HUES48 (cell line): ENCODE data around the gene RAB11FIP2.

Experiments
- H3K27ac ChIP-seq: one replicate; pipeline ENCODE4 v1.7.0; 2013; ENCODE audit warnings: low read depth, low read length, inconsistent platforms
- H3K27me3 ChIP-seq: 2 replicates; pipeline ENCODE4 v1.6.1; 2013; ENCODE audit warnings: mild to moderate bottlenecking, low read length; ENCODE audit not compliant: control insufficient read depth, insufficient read depth
- H3K36me3 ChIP-seq: 2 replicates; pipeline ENCODE4 v1.6.1; 2013; ENCODE audit warnings: low read length; ENCODE audit not compliant: control insufficient read depth, insufficient read depth
- H3K4me1 ChIP-seq: 2 replicates; pipeline ENCODE4 v1.6.1; 2013; ENCODE audit warnings: mild to moderate bottlenecking, low read length; ENCODE audit not compliant: control insufficient read depth, insufficient read depth
- H3K4me3 ChIP-seq: 2 replicates; pipeline ENCODE4 v1.5.1; 2013; ENCODE audit warnings: mild to moderate bottlenecking, low read depth, low read length
- H3K9ac ChIP-seq: 2 replicates; pipeline ENCODE4 v1.6.1; 2013; ENCODE audit warnings: mild to moderate bottlenecking, low read depth, low read length, moderate library complexity
- H3K9me3 ChIP-seq: 2 replicates; pipeline ENCODE4 v1.6.1; 2013; ENCODE audit warnings: low read length; ENCODE audit not compliant: control insufficient read depth, insufficient read depth

Gene RAB11FIP2

DNA sequence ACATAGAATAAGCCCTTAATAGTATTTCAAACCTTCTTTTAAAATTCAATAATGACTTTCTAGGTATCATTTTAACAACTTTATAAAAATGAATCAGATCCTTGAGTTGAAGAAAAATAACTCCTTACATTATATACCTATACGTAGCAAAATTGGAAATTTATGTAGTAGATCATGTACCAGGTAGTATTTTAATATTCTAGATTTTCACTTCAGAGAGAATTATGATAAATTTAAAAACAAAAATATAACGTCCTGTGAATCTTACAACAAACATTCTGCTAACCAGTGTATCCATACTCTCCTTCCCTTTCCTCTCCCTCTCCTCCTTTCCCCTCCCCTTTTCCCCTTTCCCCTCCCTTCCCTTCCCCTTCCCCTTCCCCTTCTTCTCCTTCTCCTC is 6.1 kb upstream of the RAB11FIP2 start:
- no peak overlapping the region for H3K9ac ChIP-seq
- no peaks in the 10 kb centered on the region for H3K27me3 ChIP-seq
- H3K9me3 ChIP-seq = no peaks in the 10 kb centered on the region
- no peak overlapping the region for H3K27ac ChIP-seq
- peaks cover 13% of the 10 kb centered on the region for H3K4me1 ChIP-seq
- H3K4me3 ChIP-seq = no peak overlapping the region
- H3K36me3 ChIP-seq = no peaks in the 10 kb centered on the region

- H3K9ac ChIP-seq = no peak overlapping the region
Measured at GRCh38 chr10:118047880-118048279, 1.1 kb upstream of the RAB11FIP2 start.

DNA sequence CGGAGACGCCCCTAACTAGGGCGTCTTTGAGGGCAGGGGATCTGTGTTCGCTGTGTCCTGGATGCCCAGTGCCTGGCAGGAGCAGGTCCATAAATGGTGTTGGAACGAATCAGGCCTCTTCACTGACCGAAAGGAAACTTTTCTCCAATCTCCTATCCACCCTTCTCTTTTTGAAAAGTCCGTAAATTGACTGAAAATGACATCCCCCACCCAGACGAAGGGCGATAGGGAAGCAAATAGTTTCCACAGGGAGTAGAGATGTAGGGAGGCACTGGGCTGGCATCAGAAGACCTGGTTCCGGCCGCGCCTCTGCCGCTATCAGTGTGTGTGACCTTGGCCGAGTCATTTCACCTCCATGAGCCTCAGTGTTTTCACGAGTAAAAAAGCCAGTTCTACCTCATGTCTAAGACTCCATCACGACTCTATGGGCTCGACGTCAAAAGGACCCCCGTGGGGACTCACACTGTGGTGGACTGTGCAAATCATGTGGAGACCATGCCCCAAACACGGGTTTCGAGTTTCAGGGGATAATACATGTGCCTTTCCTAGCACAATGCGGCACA is 497 bp upstream of the RAB11FIP2 start:
- peaks cover 20% of the 10 kb centered on the region for H3K4me1 ChIP-seq
- no peaks in the 10 kb centered on the region for H3K9me3 ChIP-seq
- H3K27ac ChIP-seq = peak overlapping the region; percentile 92
- H3K4me3 ChIP-seq = peak overlapping the region; percentile 87
- no peaks in the 10 kb centered on the region for H3K36me3 ChIP-seq
- peak overlapping the region; percentile 82 for H3K9ac ChIP-seq
- H3K27me3 ChIP-seq = no peaks in the 10 kb centered on the region

More at GRCh38 chr10:118047880-118048279, 1.1 kb upstream of the RAB11FIP2 start:
- Histone ChIP-seq H3K36me3 (no peaks in the 10 kb centered on the region), H3K27ac (no peak overlapping the region), H3K9me3 (no peaks in the 10 kb centered on the region), H3K4me1 (peaks cover 16% of the 10 kb centered on the region), H3K27me3 (no peaks in the 10 kb centered on the region), H3K4me3 (no peak overlapping the region)

DNA sequence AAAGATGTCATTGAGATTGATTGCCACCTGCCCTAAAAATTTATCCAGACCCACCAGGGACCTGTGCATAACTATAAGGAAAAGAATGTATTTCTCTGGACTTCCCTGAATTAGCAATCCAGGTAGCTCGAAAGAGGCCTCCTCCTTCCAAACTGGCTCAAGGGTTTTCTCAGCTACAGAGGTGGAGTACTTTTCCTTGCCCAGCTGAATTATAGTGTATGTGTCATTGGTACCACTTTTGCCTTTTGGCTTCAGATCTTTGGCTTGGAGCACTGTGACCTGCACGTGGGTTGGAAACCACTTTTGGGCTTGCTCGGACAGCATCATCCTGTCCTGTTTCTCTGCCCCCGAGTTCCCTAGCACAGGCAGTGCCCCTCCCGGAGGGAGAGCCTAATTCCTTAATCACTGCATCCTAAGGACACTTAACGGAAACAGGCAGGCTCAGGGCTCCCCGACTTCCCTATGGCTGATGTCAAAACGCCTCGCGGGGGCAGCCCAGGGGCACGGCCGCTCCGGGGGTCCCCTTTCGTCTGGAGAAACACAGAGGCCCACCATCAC is 825 bp downstream of the RAB11FIP2 start:
- H3K4me1 ChIP-seq = peaks cover 22% of the 10 kb centered on the region

DNA sequence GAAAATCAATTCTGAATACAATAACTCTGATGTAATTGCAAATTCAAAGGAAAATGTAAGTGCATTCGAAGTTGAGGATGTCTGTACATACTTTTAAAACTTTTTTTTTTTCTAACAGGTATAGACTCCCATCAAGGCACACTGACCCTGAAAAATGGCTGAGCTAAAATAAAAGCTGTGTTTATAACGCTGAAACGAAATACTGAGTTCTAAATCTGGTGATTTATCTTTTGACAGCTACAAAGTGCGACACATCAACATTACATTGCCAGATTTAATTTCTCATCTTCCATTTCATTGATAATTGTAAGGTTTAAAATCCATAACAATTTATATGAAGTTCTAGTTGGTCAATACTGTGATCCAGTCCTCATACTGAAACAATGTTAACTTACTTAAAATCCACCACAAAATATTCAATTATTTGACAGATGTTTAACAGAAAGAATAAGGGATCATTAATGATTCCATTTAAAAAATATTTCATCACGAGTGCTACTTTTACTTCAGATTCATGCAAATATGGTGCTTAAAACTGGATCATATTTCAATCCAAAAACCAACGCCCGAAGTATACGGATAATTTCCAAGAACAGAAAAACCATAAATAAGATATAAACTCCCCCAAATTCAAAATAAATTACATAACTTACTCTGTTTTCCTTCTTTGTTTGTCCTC is 1.4 kb downstream of the RAB11FIP2 start:
- Histone ChIP-seq H3K27me3 (no peaks in the 10 kb centered on the region), H3K4me1 (peaks cover 22% of the 10 kb centered on the region), H3K9ac (peak overlapping the region; percentile 82; the same call in 1 of the 2 replicates), H3K36me3 (no peaks in the 10 kb centered on the region), H3K27ac (peak overlapping the region; percentile 92), H3K4me3 (peak overlapping the region; percentile 87), H3K9me3 (no peaks in the 10 kb centered on the region)

More for the DNA sequence above, 825 bp downstream of the RAB11FIP2 start:
- no peaks in the 10 kb centered on the region for H3K9me3 ChIP-seq
- H3K9ac ChIP-seq = peak overlapping the region; percentile 82
- peak overlapping the region; percentile 92 for H3K27ac ChIP-seq
- H3K4me3 ChIP-seq = peak overlapping the region; percentile 87
- no peaks in the 10 kb centered on the region for H3K36me3 ChIP-seq
- no peaks in the 10 kb centered on the region for H3K27me3 ChIP-seq

DNA sequence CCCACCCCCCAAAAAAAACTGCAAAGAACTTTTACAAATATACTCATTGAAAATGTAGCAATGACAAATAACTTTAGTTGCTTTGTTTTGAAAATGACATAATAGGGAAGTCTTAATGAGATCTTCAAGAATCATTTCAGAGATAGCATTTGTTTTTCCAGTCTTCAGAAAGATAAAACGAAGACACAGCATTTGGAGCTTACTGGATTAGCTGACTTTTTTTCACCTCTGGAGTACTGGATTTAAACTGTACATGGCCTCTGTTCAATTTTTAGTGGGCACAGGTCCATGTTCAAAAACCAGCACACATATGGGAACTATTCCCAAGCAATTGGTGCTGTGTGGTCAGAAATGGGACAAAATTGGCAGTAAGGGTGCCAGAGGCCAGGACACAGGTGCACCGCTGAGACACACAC is 3.9 kb downstream of the RAB11FIP2 start:
- no peak overlapping the region for H3K27ac ChIP-seq
- H3K4me3 ChIP-seq = no peak overlapping the region

GRCh38 chr10:118042336-118042735 is 4.4 kb downstream of the RAB11FIP2 start:
- peaks cover 22% of the 10 kb centered on the region for H3K4me1 ChIP-seq
- no peaks in the 10 kb centered on the region for H3K36me3 ChIP-seq
- no peak overlapping the region for H3K27ac ChIP-seq
- H3K27me3 ChIP-seq = no peaks in the 10 kb centered on the region
- H3K9ac ChIP-seq = no peak overlapping the region
- H3K4me3 ChIP-seq = no peak overlapping the region
- H3K9me3 ChIP-seq = no peaks in the 10 kb centered on the region

More for the DNA sequence above, 3.9 kb downstream of the RAB11FIP2 start:
- no peaks in the 10 kb centered on the region for H3K27me3 ChIP-seq
- no peak overlapping the region for H3K9ac ChIP-seq
- H3K9me3 ChIP-seq = no peaks in the 10 kb centered on the region
- H3K4me1 ChIP-seq = peaks cover 22% of the 10 kb centered on the region
- no peaks in the 10 kb centered on the region for H3K36me3 ChIP-seq

DNA sequence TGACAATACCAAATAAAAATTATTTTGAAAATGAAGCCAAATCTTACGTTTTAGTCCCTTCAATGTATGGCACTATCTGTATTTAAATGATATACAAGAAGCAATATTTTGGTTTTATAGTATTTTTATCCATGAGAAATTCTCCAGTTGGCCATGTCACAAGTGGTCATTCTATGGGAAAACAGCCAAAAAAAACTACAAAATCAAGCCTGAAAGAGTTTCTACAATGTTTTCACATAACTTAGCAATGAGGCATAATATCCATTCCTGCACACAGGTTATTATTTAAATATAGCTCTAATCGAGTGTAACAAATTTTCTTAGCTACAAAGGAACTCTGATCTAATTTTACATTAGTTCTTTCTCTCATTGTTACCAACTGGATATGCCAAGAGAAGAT is 5.4 kb downstream of the RAB11FIP2 start:
- Histone ChIP-seq H3K4me3 (no peak overlapping the region), H3K9ac (no peak overlapping the region), H3K27ac (no peak overlapping the region), H3K36me3 (no peaks in the 10 kb centered on the region), H3K9me3 (no peaks in the 10 kb centered on the region), H3K4me1 (peaks cover 23% of the 10 kb centered on the region), H3K27me3 (no peaks in the 10 kb centered on the region)

DNA sequence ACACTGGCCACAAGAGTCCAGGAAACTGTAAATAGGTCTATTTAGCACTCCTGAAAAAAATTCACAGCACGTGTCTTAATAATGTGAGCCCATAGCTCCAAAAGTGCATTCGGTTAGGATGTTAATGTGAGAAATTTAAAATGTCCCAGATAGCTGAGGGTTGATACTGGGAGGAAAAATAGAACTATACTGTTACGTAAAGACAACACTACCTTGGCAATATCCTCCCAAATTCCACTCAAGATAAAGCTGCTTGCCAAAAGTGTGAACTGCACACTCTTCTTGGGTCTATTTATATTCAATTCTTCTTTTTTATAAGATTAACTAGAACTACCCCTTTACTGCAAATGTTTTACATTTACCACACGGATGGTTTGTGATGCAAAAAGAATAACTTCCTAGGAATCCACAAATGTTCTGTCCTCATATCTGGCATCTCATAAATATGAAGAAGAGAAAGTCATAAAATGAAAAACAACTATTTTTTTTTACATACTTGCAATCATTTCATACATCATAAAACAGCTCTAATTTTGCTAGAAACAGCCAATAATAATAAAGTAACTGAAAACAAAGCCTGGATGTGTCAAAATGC is 10.4 kb downstream of the RAB11FIP2 start:
- Histone ChIP-seq H3K9ac (no peak overlapping the region), H3K9me3 (no peaks in the 10 kb centered on the region), H3K4me1 (peaks cover 15% of the 10 kb centered on the region; the same call in 1 of the 2 replicates), H3K27ac (no peak overlapping the region), H3K36me3 (peaks cover 12% of the 10 kb centered on the region; the same call in 1 of the 2 replicates), H3K4me3 (no peak overlapping the region), H3K27me3 (no peaks in the 10 kb centered on the region)

GRCh38 chr10:118035354-118036005 is 11.3 kb downstream of the RAB11FIP2 start:
- Histone ChIP-seq H3K27me3 (no peaks in the 10 kb centered on the region), H3K4me1 (peaks cover 24% of the 10 kb centered on the region), H3K27ac (no peak overlapping the region), H3K9ac (no peak overlapping the region), H3K4me3 (no peak overlapping the region), H3K36me3 (peaks cover 12% of the 10 kb centered on the region; the same call in 1 of the 2 replicates), H3K9me3 (no peaks in the 10 kb centered on the region)
